ENCODE measurements around the gene TACR2. TPM values are rescaled to one million over a fixed set of nuclear protein-coding genes. Genes with fewer than 3 reads are reported as not detected.

Gene TACR2
- total and polyA plus RNA-seq, 2 experiments from 2014 or later: not detected

DNA sequence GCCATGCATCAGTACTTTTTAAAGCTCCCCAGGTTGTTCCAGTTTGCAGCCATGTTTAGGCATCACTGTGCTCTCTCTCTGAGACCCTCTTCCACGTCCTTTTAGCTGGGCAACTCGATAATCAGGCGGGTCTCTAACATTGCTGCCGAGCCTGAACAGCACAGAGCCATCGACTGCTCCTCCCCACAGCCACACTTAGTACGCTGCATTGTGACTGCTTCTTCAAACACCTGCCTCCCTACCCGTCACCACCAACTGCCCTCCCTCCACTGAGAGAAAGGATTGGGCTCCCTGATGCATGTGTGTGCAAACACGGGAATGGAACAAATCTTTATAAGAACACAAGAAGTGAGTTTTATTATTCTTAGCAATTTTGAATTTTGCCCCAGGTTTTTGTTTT, 11.4 kb upstream of the TACR2 start:
- no peak overlapping the region for H2AFZ ChIP-seq
- H3K9me2 ChIP-seq (ENCODE audit: insufficient read depth): peaks cover 11% of the 10 kb centered on the region; the same call in 1 of the 2 replicates
- DNase-seq (ENCODE audit: low spot score) (no peak), ATAC-seq (no peak)
- H3K4me1 Mint-ChIP-seq: peaks cover 6% of the 10 kb centered on the region
- H3K4me1 ChIP-seq (ENCODE audit: insufficient read depth): no peaks in the 10 kb centered on the region
- no peaks in the 10 kb centered on the region for H3K27me3 ChIP-seq (ENCODE audit: insufficient read depth)
- H3K9me3 Mint-ChIP-seq: no peaks in the 10 kb centered on the region; the same call in 2 of the 3 replicates
- no peak overlapping the region for H3K4me3 ChIP-seq
- no peaks in the 10 kb centered on the region for H3K36me3 ChIP-seq (ENCODE audit: insufficient read depth)
- TF ChIP-seq STAT1 (IDR thresholded peaks at IDR 0.05; ENCODE audit: unreplicated experiment) (no peak), JUNB (IDR thresholded peaks at IDR 0.05; ENCODE audit: unreplicated experiment) (no peak), CREB1 (CRISPR knock-in tag; IDR thresholded peaks at IDR 0.05; ENCODE audit: low read depth) (no peak), ZNF331 (CRISPR knock-in tag; IDR thresholded peaks at IDR 0.05; ENCODE audit: low read depth) (no peak), POLR2AphosphoS5 (IDR thresholded peaks at IDR 0.05; ENCODE audit: low read depth) (no peak), EZH2 (IDR thresholded peaks at IDR 0.05; ENCODE audit: low read depth, unreplicated experiment) (no peak), EZH2phosphoT487 (IDR thresholded peaks at IDR 0.05; ENCODE audit: unreplicated experiment) (no peak), ZNF114 (CRISPR knock-in tag; IDR thresholded peaks at IDR 0.05) (no peak), NANOG (IDR thresholded peaks at IDR 0.05; ENCODE audit: borderline replicate concordance) (no peak)
- TF ChIP-seq, protein P1, sequence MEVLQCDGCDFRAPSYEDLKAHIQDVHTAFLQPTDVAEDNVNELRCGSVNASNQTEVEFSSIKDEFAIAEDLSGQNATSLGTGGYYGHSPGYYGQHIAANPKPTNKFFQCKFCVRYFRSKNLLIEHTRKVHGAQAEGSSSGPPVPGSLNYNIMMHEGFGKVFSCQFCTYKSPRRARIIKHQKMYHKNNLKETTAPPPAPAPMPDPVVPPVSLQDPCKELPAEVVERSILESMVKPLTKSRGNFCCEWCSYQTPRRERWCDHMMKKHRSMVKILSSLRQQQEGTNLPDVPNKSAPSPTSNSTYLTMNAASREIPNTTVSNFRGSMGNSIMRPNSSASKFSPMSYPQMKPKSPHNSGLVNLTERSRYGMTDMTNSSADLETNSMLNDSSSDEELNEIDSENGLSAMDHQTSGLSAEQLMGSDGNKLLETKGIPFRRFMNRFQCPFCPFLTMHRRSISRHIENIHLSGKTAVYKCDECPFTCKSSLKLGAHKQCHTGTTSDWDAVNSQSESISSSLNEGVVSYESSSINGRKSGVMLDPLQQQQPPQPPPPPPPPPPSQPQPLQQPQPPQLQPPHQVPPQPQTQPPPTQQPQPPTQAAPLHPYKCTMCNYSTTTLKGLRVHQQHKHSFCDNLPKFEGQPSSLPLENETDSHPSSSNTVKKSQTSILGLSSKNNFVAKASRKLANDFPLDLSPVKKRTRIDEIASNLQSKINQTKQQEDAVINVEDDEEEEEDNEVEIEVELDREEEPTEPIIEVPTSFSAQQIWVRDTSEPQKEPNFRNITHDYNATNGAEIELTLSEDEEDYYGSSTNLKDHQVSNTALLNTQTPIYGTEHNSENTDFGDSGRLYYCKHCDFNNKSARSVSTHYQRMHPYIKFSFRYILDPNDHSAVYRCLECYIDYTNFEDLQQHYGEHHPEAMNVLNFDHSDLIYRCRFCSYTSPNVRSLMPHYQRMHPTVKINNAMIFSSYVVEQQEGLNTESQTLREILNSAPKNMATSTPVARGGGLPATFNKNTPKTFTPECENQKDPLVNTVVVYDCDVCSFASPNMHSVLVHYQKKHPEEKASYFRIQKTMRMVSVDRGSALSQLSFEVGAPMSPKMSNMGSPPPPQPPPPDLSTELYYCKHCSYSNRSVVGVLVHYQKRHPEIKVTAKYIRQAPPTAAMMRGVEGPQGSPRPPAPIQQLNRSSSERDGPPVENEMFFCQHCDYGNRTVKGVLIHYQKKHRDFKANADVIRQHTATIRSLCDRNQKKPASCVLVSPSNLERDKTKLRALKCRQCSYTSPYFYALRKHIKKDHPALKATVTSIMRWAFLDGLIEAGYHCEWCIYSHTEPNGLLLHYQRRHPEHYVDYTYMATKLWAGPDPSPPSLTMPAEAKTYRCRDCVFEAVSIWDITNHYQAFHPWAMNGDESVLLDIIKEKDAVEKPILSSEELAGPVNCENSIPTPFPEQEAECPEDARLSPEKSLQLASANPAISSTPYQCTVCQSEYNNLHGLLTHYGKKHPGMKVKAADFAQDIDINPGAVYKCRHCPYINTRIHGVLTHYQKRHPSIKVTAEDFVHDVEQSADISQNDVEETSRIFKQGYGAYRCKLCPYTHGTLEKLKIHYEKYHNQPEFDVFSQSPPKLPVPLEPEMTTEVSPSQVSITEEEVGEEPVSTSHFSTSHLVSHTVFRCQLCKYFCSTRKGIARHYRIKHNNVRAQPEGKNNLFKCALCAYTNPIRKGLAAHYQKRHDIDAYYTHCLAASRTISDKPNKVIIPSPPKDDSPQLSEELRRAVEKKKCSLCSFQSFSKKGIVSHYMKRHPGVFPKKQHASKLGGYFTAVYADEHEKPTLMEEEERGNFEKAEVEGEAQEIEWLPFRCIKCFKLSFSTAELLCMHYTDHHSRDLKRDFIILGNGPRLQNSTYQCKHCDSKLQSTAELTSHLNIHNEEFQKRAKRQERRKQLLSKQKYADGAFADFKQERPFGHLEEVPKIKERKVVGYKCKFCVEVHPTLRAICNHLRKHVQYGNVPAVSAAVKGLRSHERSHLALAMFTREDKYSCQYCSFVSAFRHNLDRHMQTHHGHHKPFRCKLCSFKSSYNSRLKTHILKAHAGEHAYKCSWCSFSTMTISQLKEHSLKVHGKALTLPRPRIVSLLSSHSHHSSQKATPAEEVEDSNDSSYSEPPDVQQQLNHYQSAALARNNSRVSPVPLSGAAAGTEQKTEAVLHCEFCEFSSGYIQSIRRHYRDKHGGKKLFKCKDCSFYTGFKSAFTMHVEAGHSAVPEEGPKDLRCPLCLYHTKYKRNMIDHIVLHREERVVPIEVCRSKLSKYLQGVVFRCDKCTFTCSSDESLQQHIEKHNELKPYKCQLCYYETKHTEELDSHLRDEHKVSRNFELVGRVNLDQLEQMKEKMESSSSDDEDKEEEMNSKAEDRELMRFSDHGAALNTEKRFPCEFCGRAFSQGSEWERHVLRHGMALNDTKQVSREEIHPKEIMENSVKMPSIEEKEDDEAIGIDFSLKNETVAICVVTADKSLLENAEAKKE (CRISPR knock-in tag; IDR thresholded peaks at IDR 0.05): no peak
- TF ChIP-seq, protein P2, sequence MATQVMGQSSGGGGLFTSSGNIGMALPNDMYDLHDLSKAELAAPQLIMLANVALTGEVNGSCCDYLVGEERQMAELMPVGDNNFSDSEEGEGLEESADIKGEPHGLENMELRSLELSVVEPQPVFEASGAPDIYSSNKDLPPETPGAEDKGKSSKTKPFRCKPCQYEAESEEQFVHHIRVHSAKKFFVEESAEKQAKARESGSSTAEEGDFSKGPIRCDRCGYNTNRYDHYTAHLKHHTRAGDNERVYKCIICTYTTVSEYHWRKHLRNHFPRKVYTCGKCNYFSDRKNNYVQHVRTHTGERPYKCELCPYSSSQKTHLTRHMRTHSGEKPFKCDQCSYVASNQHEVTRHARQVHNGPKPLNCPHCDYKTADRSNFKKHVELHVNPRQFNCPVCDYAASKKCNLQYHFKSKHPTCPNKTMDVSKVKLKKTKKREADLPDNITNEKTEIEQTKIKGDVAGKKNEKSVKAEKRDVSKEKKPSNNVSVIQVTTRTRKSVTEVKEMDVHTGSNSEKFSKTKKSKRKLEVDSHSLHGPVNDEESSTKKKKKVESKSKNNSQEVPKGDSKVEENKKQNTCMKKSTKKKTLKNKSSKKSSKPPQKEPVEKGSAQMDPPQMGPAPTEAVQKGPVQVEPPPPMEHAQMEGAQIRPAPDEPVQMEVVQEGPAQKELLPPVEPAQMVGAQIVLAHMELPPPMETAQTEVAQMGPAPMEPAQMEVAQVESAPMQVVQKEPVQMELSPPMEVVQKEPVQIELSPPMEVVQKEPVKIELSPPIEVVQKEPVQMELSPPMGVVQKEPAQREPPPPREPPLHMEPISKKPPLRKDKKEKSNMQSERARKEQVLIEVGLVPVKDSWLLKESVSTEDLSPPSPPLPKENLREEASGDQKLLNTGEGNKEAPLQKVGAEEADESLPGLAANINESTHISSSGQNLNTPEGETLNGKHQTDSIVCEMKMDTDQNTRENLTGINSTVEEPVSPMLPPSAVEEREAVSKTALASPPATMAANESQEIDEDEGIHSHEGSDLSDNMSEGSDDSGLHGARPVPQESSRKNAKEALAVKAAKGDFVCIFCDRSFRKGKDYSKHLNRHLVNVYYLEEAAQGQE (IDR thresholded peaks at IDR 0.05; ENCODE audit: unreplicated experiment): no peak
- TF ChIP-seq, protein P3, sequence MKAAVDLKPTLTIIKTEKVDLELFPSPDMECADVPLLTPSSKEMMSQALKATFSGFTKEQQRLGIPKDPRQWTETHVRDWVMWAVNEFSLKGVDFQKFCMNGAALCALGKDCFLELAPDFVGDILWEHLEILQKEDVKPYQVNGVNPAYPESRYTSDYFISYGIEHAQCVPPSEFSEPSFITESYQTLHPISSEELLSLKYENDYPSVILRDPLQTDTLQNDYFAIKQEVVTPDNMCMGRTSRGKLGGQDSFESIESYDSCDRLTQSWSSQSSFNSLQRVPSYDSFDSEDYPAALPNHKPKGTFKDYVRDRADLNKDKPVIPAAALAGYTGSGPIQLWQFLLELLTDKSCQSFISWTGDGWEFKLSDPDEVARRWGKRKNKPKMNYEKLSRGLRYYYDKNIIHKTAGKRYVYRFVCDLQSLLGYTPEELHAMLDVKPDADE (IDR thresholded peaks at IDR 0.05): no peak
- TF ChIP-seq, protein P4, sequence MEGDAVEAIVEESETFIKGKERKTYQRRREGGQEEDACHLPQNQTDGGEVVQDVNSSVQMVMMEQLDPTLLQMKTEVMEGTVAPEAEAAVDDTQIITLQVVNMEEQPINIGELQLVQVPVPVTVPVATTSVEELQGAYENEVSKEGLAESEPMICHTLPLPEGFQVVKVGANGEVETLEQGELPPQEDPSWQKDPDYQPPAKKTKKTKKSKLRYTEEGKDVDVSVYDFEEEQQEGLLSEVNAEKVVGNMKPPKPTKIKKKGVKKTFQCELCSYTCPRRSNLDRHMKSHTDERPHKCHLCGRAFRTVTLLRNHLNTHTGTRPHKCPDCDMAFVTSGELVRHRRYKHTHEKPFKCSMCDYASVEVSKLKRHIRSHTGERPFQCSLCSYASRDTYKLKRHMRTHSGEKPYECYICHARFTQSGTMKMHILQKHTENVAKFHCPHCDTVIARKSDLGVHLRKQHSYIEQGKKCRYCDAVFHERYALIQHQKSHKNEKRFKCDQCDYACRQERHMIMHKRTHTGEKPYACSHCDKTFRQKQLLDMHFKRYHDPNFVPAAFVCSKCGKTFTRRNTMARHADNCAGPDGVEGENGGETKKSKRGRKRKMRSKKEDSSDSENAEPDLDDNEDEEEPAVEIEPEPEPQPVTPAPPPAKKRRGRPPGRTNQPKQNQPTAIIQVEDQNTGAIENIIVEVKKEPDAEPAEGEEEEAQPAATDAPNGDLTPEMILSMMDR (conservative IDR thresholded peaks at IDR 0.05; ENCODE audit: low read depth in 2 of 2): no peak
- H4K20me1 ChIP-seq (replicated peaks; ENCODE audit: insufficient read depth): no peaks in the 10 kb centered on the region
- H3K79me2 ChIP-seq (replicated peaks; ENCODE audit: insufficient read depth): no peaks in the 10 kb centered on the region
- peaks cover 2% of the 10 kb centered on the region for H3K27me3 Mint-ChIP-seq (ENCODE audit: insufficient read depth, low read depth, poor library complexity)
- no peaks in the 10 kb centered on the region for H3K36me3 Mint-ChIP-seq (ENCODE audit: low read depth)
- no peak overlapping the region for H3K27ac ChIP-seq (ENCODE audit: low read depth)
- no peaks in the 10 kb centered on the region for H3F3A ChIP-seq (replicated peaks; ENCODE audit: low read depth)
- H3K27ac Mint-ChIP-seq: no peak overlapping the region
- no peak overlapping the region for H3K4me3 Mint-ChIP-seq
- H3K4me2 ChIP-seq: no peak overlapping the region

All from GM23338 (cell line).